Measurements from ENCODE around the gene OVOL2. TPM values are rescaled to one million over a fixed set of nuclear protein-coding genes. Genes with fewer than 3 reads are reported as not detected.

The OVOL2 gene
- total and polyA plus RNA-seq, 7 experiments from 2014 or later = not detected

- intact Hi-C loops (cut with micrococcal nuclease) = no loop called here
- POLR2A ChIA-PET = no interaction called here
- CTCF ChIA-PET = no interaction called here
- DNase-seq (no peak), ATAC-seq (no peak)
- peaks cover 0 to 2% (median 0%) of the 10 kb centered on the region in 5 donors for H3K36me3 Mint-ChIP-seq
- peak overlapping the region in 1 of 10 donors; percentile 41 for H3K4me3 Mint-ChIP-seq
- peaks cover 0 to 9% of the 10 kb centered on the region in 2 donors for H3K27me3 ChIP-seq (ENCODE audit: control insufficient read depth in 2 of 2, insufficient read depth in 2 of 2, low read length in 2 of 2)
- H3K27ac ChIP-seq (ENCODE audit: low read depth, low read length) = no peak overlapping the region
- peaks cover 0 to 4% (median 0%) of the 10 kb centered on the region in 11 donors for H3K9me3 Mint-ChIP-seq
- peaks cover 49 to 69% (median 59%) of the 10 kb centered on the region in 5 donors for H3K27me3 Mint-ChIP-seq
- H3K36me3 ChIP-seq (ENCODE audit: control insufficient read depth in 2 of 3, insufficient read depth in 3 of 3, low read length in 3 of 3) = no peaks in the 10 kb centered on the region
- H3K27ac Mint-ChIP-seq = no peak overlapping the region
- H3K4me1 Mint-ChIP-seq = peaks cover 3 to 15% (median 10%) of the 10 kb centered on the region in 7 donors
- no peaks in the 10 kb centered on the region for H3K4me1 ChIP-seq (ENCODE audit: control insufficient read depth in 2 of 2, insufficient read depth in 2 of 2, low read length in 2 of 2)
- H3K4me3 ChIP-seq (ENCODE audit: low read length) = no peak overlapping the region
- H3K9me3 ChIP-seq (ENCODE audit: control insufficient read depth in 2 of 3, low read length in 3 of 3) = no peaks in the 10 kb centered on the region
Observed at GRCh38 chr20:18059603-18060002, 1.9 kb upstream of the OVOL2 start.

GRCh38 chr20:18058661-18059467 lies 1.1 kb upstream of the OVOL2 start:
- Mint-ChIP-seq H3K4me1 (peaks cover 3 to 15% (median 10%) of the 10 kb centered on the region in 7 donors), H3K9me3 (peaks cover 0 to 4% (median 0%) of the 10 kb centered on the region in 11 donors), H3K27me3 (peaks cover 54 to 74% (median 59%) of the 10 kb centered on the region in 5 donors), H3K36me3 (peaks cover 0 to 2% (median 0%) of the 10 kb centered on the region in 5 donors), H3K4me3 (peak overlapping the region in 9 of 10 donors; percentile 10 to 78 (median 54)), H3K27ac (no peak overlapping the region)
- no peak overlapping the region for H3K4me3 ChIP-seq (ENCODE audit: low read length)
- CTCF ChIA-PET = no interaction called here
- no peak overlapping the region for H3K27ac ChIP-seq (ENCODE audit: low read depth, low read length)
- H3K4me1 ChIP-seq (ENCODE audit: control insufficient read depth in 2 of 2, insufficient read depth in 2 of 2, low read length in 2 of 2) = no peaks in the 10 kb centered on the region
- POLR2A ChIA-PET = no interaction called here
- DNase-seq = no peak
- peaks cover 0 to 9% of the 10 kb centered on the region in 2 donors for H3K27me3 ChIP-seq (ENCODE audit: control insufficient read depth in 2 of 2, insufficient read depth in 2 of 2, low read length in 2 of 2)
- intact Hi-C loops (cut with micrococcal nuclease) = no loop called here
- no peak for ATAC-seq
- H3K9me3 ChIP-seq (ENCODE audit: control insufficient read depth in 2 of 3, low read length in 3 of 3) = no peaks in the 10 kb centered on the region
- H3K36me3 ChIP-seq (ENCODE audit: control insufficient read depth in 2 of 3, insufficient read depth in 3 of 3, low read length in 3 of 3) = no peaks in the 10 kb centered on the region

GRCh38 chr20:18057994-18058349 lies 256 bp upstream of the OVOL2 start:
- H3K27ac Mint-ChIP-seq = no peak overlapping the region
- H3K9me3 Mint-ChIP-seq = peaks cover 0 to 4% (median 0%) of the 10 kb centered on the region in 11 donors
- CTCF ChIA-PET = no interaction called here
- Histone ChIP-seq H3K27me3 (ENCODE audit: control insufficient read depth in 2 of 2, insufficient read depth in 2 of 2, low read length in 2 of 2) (peaks cover 0 to 9% of the 10 kb centered on the region in 2 donors), H3K27ac (ENCODE audit: low read depth, low read length) (no peak overlapping the region), H3K4me3 (ENCODE audit: low read length) (no peak overlapping the region), H3K9me3 (ENCODE audit: control insufficient read depth in 2 of 3, low read length in 3 of 3) (no peaks in the 10 kb centered on the region), H3K36me3 (ENCODE audit: control insufficient read depth in 2 of 3, insufficient read depth in 3 of 3, low read length in 3 of 3) (no peaks in the 10 kb centered on the region), H3K4me1 (ENCODE audit: control insufficient read depth in 2 of 2, insufficient read depth in 2 of 2, low read length in 2 of 2) (no peaks in the 10 kb centered on the region)
- POLR2A ChIA-PET = no interaction called here
- DNase-seq (no peak), ATAC-seq (no peak)
- peak overlapping the region in 5 of 10 donors; percentile 10 to 78 (median 54) for H3K4me3 Mint-ChIP-seq
- H3K36me3 Mint-ChIP-seq = peaks cover 0 to 2% (median 0%) of the 10 kb centered on the region in 5 donors
- peaks cover 3 to 15% (median 11%) of the 10 kb centered on the region in 7 donors for H3K4me1 Mint-ChIP-seq
- peaks cover 59 to 81% (median 62%) of the 10 kb centered on the region in 5 donors for H3K27me3 Mint-ChIP-seq
- intact Hi-C loops (cut with micrococcal nuclease) = no loop called here

- ATAC-seq (peak; percentile 29), DNase-seq (peak in 1 of 9 donors; percentile 26)
- Histone ChIP-seq H3K4me1 (ENCODE audit: control insufficient read depth in 2 of 2, insufficient read depth in 2 of 2, low read length in 2 of 2) (no peaks in the 10 kb centered on the region), H3K4me3 (ENCODE audit: low read length) (no peak overlapping the region), H3K27me3 (ENCODE audit: control insufficient read depth in 2 of 2, insufficient read depth in 2 of 2, low read length in 2 of 2) (peaks cover 0 to 9% of the 10 kb centered on the region in 2 donors), H3K9me3 (ENCODE audit: control insufficient read depth in 2 of 3, low read length in 3 of 3) (no peaks in the 10 kb centered on the region), H3K36me3 (ENCODE audit: control insufficient read depth in 2 of 3, insufficient read depth in 3 of 3, low read length in 3 of 3) (no peaks in the 10 kb centered on the region), H3K27ac (ENCODE audit: low read depth, low read length) (no peak overlapping the region)
- Mint-ChIP-seq H3K27ac (no peak overlapping the region), H3K36me3 (peaks cover 0 to 2% (median 0%) of the 10 kb centered on the region in 5 donors), H3K4me3 (peak overlapping the region; percentile 44 to 85 (median 67)), H3K4me1 (peaks cover 3 to 15% (median 11%) of the 10 kb centered on the region in 7 donors), H3K27me3 (peaks cover 53 to 79% (median 61%) of the 10 kb centered on the region in 5 donors), H3K9me3 (peaks cover 0 to 4% (median 0%) of the 10 kb centered on the region in 11 donors)
- CTCF ChIA-PET = no interaction called here
- POLR2A ChIA-PET = no interaction called here
- intact Hi-C loops (cut with micrococcal nuclease) = no loop called here
Observed at GRCh38 chr20:18056174-18057100, 1.3 kb downstream of the OVOL2 start.

- H3K27ac Mint-ChIP-seq = no peak overlapping the region
- peaks cover 61 to 76% (median 68%) of the 10 kb centered on the region in 5 donors for H3K27me3 Mint-ChIP-seq
- Histone ChIP-seq H3K27ac (ENCODE audit: low read depth, low read length) (no peak overlapping the region), H3K4me1 (ENCODE audit: control insufficient read depth in 2 of 2, insufficient read depth in 2 of 2, low read length in 2 of 2) (no peaks in the 10 kb centered on the region), H3K9me3 (ENCODE audit: control insufficient read depth in 2 of 3, low read length in 3 of 3) (no peaks in the 10 kb centered on the region), H3K36me3 (ENCODE audit: control insufficient read depth in 2 of 3, insufficient read depth in 3 of 3, low read length in 3 of 3) (no peaks in the 10 kb centered on the region), H3K4me3 (ENCODE audit: low read length) (no peak overlapping the region), H3K27me3 (ENCODE audit: control insufficient read depth in 2 of 2, insufficient read depth in 2 of 2, low read length in 2 of 2) (peaks cover 0 to 5% of the 10 kb centered on the region in 2 donors)
- H3K36me3 Mint-ChIP-seq = peaks cover 0 to 2% (median 0%) of the 10 kb centered on the region in 5 donors
- ChIA-PET CTCF (no interaction called here), POLR2A (no interaction called here)
- intact Hi-C loops (cut with micrococcal nuclease) = no loop called here
- peak overlapping the region in 4 of 10 donors; percentile 9 to 85 (median 40) for H3K4me3 Mint-ChIP-seq
- H3K4me1 Mint-ChIP-seq = peaks cover 3 to 15% (median 11%) of the 10 kb centered on the region in 7 donors
- ATAC-seq = no peak
- DNase-seq = no peak
- peaks cover 0 to 4% (median 0%) of the 10 kb centered on the region in 11 donors for H3K9me3 Mint-ChIP-seq
Observed at GRCh38 chr20:18055261-18055660, 2.5 kb downstream of the OVOL2 start.

- H3K27ac Mint-ChIP-seq = no peak overlapping the region
- Histone ChIP-seq H3K9me3 (ENCODE audit: control insufficient read depth in 2 of 3, low read length in 3 of 3) (no peaks in the 10 kb centered on the region), H3K27ac (ENCODE audit: low read depth, low read length) (no peak overlapping the region), H3K4me3 (ENCODE audit: low read length) (no peak overlapping the region), H3K36me3 (ENCODE audit: control insufficient read depth in 2 of 3, insufficient read depth in 3 of 3, low read length in 3 of 3) (no peaks in the 10 kb centered on the region), H3K4me1 (ENCODE audit: control insufficient read depth in 2 of 2, insufficient read depth in 2 of 2, low read length in 2 of 2) (no peaks in the 10 kb centered on the region), H3K27me3 (ENCODE audit: control insufficient read depth in 2 of 2, insufficient read depth in 2 of 2, low read length in 2 of 2) (no peaks in the 10 kb centered on the region)
- ChIA-PET CTCF (no interaction called here), POLR2A (no interaction called here)
- intact Hi-C loops (cut with micrococcal nuclease) = no loop called here
- H3K4me1 Mint-ChIP-seq = peaks cover 0 to 10% (median 7%) of the 10 kb centered on the region in 7 donors
- H3K27me3 Mint-ChIP-seq = peaks cover 41 to 62% (median 53%) of the 10 kb centered on the region in 5 donors
- DNase-seq (no peak), ATAC-seq (no peak)
- no peak overlapping the region for H3K4me3 Mint-ChIP-seq
- H3K36me3 Mint-ChIP-seq = no peaks in the 10 kb centered on the region
- H3K9me3 Mint-ChIP-seq = peaks cover 0 to 1% (median 0%) of the 10 kb centered on the region in 11 donors
Observed at GRCh38 chr20:18052856-18053255, 4.9 kb downstream of the OVOL2 start.

Measured in naive thymus-derived CD4-positive, alpha-beta T cell (primary cell).